DOHH2 (cell line): Measurements from ENCODE around the gene ZNF282.

ENCODE experiments used
- H3F3A ChIP-seq: fragments of 200-600 bp; sonication (generic), shearing (Covaris generic); 2 replicates; pipeline ENCODE4 v1.6.0; 2016; ENCODE audit warnings: antibody characterized with exemption, mild to moderate bottlenecking; ENCODE audit not compliant: control insufficient read depth, insufficient read depth
- H3K27ac ChIP-seq: fragments of 200-600 bp; sonication (generic); 2 replicates; pipeline ENCODE4 v1.5.1; 2014; ENCODE audit warnings: low read depth, mild to moderate bottlenecking, low read length, moderate library complexity
- H3K27me3 ChIP-seq: fragments of 200-600 bp; sonication (generic); 2 replicates; pipeline ENCODE4 v1.6.1; 2014; ENCODE audit warnings: mild to moderate bottlenecking, low read length, mixed read lengths; ENCODE audit not compliant: control insufficient read depth
- H3K36me3 ChIP-seq: fragments of 200-600 bp; sonication (generic); 2 replicates; pipeline ENCODE4 v1.6.1; 2014; ENCODE audit warnings: mild to moderate bottlenecking, low read length, moderate library complexity, mixed read lengths; ENCODE audit not compliant: control insufficient read depth
- H3K4me1 ChIP-seq: fragments of 200-600 bp; sonication (generic); 2 replicates; pipeline ENCODE4 v1.6.1; 2014; ENCODE audit warnings: mild to moderate bottlenecking, low read length, mixed read lengths; ENCODE audit not compliant: control insufficient read depth
- H3K4me2 ChIP-seq: fragments of 200-600 bp; sonication (generic); 2 replicates; pipeline ENCODE4 v1.6.0; 2014; ENCODE audit warnings: mild to moderate bottlenecking, low read length, moderate library complexity
- H3K4me3 ChIP-seq: fragments of 200-600 bp; sonication (generic); 2 replicates; pipeline ENCODE4 v1.5.1; 2014; ENCODE audit warnings: mild to moderate bottlenecking, low read length, mixed read lengths
- H3K79me2 ChIP-seq: fragments of 200-600 bp; sonication (generic); 2 replicates; pipeline ENCODE4 v1.6.1; 2014; ENCODE audit warnings: mild to moderate bottlenecking, low read length, mixed read lengths; ENCODE audit not compliant: control insufficient read depth
- H3K9me2 ChIP-seq: fragments of 200-600 bp; sonication (generic); replicated peaks from 2 replicates; pipeline ENCODE4 v1.6.1; 2014; ENCODE audit warnings: mild to moderate bottlenecking, low read length, mixed read lengths; ENCODE audit not compliant: control insufficient read depth
- H3K9me3 ChIP-seq: fragments of 200-600 bp; sonication (generic); 2 replicates; pipeline ENCODE4 v1.6.1; 2014; ENCODE audit warnings: antibody characterized with exemption, low read length, mixed read lengths; ENCODE audit not compliant: control insufficient read depth, insufficient read depth
- H4K20me1 ChIP-seq: fragments of 200-600 bp; sonication (generic); 2 replicates; pipeline ENCODE4 v1.6.0; 2014; ENCODE audit warnings: low read depth, mild to moderate bottlenecking, antibody characterized with exemption, low read length, moderate library complexity; ENCODE audit not compliant: control insufficient read depth, insufficient read depth
- EZH2phosphoT487 ChIP-seq: fragments of 200-600 bp; sonication (generic); IDR thresholded peaks from 2 replicates; pipeline ENCODE4 v1.6.1; 2017; ENCODE audit warnings: borderline replicate concordance, mild to moderate bottlenecking, antibody characterized with exemption, low read length, moderate library complexity, mixed read lengths
- TF ChIP-seq, protein P1 (sequence below): fragments of 200-600 bp; sonication (generic); IDR thresholded peaks from one replicate; pipeline ENCODE4 v1.5.1; 2014; ENCODE audit warnings: antibody characterized with exemption, mild to moderate bottlenecking, low read depth, low read length; ENCODE audit not compliant: poor library complexity, severe bottlenecking

ZNF282 gene

DNA sequence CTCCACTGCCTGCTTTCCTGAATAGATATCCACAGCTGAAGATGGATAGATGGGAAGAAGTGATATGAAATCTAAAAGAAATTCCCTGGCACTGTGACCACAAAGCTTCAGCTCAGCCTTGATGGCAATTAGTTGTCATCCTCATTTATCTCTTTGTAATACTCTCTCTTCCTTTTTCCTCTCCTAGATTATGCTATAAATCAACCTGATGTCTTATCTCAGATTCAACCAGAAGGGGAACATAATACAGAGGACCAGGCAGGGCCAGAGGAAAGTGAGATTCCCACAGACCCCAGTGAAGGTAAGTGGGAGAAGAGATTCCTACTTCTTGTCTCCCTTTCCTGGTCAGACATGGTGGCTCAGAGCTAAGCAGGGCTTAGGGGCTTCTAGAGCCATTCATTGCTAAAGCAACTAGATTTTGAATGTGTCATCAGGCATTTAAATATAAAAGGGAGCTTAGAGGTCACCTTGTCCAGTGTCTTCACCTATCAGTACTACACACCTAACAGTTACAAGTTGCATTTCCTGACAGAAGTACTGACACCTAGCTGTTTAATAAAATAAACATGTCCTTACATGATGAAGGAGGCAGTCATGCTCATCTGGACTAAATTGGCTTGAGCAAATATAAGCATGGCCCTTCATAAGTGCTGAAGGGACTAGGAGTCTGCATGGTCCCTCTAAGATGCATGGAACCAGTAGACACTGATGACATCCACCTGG lies 28.6 kb upstream of the ZNF282 start:
- Histone ChIP-seq H3K27ac (no peak overlapping the region), H3K36me3 (peaks cover 68% of the 10 kb centered on the region), H3F3A (peaks cover 8% of the 10 kb centered on the region; the same call in 1 of the 2 replicates), H3K4me2 (no peak overlapping the region), H3K9me2 (no peaks in the 10 kb centered on the region), H3K4me3 (no peak overlapping the region), H3K4me1 (no peaks in the 10 kb centered on the region), H4K20me1 (peaks cover 6% of the 10 kb centered on the region; the same call in 1 of the 2 replicates), H3K79me2 (peaks cover 3% of the 10 kb centered on the region; the same call in 1 of the 2 replicates), H3K9me3 (no peaks in the 10 kb centered on the region), H3K27me3 (no peaks in the 10 kb centered on the region)
- no peak for TF ChIP-seq EZH2phosphoT487
- TF ChIP-seq, protein P1, sequence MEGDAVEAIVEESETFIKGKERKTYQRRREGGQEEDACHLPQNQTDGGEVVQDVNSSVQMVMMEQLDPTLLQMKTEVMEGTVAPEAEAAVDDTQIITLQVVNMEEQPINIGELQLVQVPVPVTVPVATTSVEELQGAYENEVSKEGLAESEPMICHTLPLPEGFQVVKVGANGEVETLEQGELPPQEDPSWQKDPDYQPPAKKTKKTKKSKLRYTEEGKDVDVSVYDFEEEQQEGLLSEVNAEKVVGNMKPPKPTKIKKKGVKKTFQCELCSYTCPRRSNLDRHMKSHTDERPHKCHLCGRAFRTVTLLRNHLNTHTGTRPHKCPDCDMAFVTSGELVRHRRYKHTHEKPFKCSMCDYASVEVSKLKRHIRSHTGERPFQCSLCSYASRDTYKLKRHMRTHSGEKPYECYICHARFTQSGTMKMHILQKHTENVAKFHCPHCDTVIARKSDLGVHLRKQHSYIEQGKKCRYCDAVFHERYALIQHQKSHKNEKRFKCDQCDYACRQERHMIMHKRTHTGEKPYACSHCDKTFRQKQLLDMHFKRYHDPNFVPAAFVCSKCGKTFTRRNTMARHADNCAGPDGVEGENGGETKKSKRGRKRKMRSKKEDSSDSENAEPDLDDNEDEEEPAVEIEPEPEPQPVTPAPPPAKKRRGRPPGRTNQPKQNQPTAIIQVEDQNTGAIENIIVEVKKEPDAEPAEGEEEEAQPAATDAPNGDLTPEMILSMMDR = no peak

DNA sequence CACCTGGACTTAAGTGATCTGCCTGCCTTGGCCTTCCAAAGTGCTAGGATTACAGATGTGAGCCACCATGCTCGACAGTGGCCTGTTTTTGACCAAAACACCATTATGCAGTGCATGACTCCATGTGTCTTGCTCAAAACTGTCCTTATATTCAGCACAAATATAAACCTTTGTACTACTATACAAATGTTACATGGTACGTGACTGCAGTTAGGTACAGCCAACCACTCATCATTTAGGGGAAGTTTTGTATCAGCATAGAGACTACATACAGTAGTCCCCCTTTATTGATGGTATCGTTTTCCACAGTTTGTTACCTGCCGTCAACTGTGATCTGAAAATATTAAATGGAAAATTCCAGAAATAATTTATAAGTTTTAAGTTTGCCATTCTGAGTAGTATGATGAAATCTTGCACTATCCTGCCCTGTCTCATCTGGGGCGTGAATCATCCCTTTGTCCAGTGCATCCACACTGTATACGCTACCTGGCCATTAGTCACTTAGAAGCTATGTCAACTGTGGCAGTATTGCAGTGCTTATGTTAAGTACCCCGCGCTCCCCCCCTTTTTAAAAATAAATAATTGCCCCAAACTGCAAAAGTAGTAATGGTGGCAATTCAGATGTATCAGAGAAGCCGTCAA lies 23.3 kb upstream of the ZNF282 start:
- Histone ChIP-seq H3K4me3 (no peak overlapping the region), H3F3A (no peaks in the 10 kb centered on the region), H3K27me3 (no peaks in the 10 kb centered on the region), H3K9me3 (no peaks in the 10 kb centered on the region), H3K79me2 (no peaks in the 10 kb centered on the region), H3K4me1 (no peaks in the 10 kb centered on the region), H3K9me2 (no peaks in the 10 kb centered on the region), H3K27ac (no peak overlapping the region), H3K36me3 (peaks cover 78% of the 10 kb centered on the region), H3K4me2 (no peak overlapping the region), H4K20me1 (no peaks in the 10 kb centered on the region)
- TF ChIP-seq, protein P1 = no peak
- TF ChIP-seq EZH2phosphoT487 = no peak

DNA sequence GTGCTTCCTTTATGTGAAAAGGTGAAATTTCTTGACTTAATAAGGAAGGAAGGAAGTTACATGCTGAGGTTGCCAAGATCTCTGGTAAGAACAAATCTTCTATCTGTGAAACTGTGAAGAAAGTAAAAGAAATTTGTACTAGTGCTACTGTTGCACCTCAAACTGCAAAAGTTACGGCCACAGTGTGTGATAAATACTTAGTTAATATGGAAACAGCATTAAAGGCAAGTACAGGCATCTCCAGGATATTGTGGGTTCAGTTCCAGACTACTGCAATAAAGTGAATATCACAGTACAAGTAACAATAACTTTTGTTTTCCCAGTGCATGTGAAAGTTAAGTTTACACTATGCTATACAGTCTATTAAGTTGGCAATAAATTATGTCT lies 22.8 kb upstream of the ZNF282 start:
- no peaks in the 10 kb centered on the region for H3K27me3 ChIP-seq
- no peak overlapping the region for H3K4me3 ChIP-seq
- no peaks in the 10 kb centered on the region for H3K4me1 ChIP-seq
- H3K9me2 ChIP-seq = no peaks in the 10 kb centered on the region
- no peak for TF ChIP-seq EZH2phosphoT487
- TF ChIP-seq, protein P1 = no peak
- no peak overlapping the region for H3K4me2 ChIP-seq
- H3K79me2 ChIP-seq = no peaks in the 10 kb centered on the region
- H4K20me1 ChIP-seq = no peaks in the 10 kb centered on the region
- H3K27ac ChIP-seq = no peak overlapping the region
- peaks cover 79% of the 10 kb centered on the region for H3K36me3 ChIP-seq
- no peaks in the 10 kb centered on the region for H3K9me3 ChIP-seq
- no peaks in the 10 kb centered on the region for H3F3A ChIP-seq
